Measurements from ENCODE around the gene AUTS2. TPM values are rescaled to one million over a fixed set of nuclear protein-coding genes. Genes with fewer than 3 reads are reported as not detected.

The AUTS2 gene
- total and polyA plus RNA-seq, 10 of the 15 experiments (the other 5 are each of a cell fraction or from before 2014, with no cell fraction given) = 6.4 to 55.6 (median 21.6) TPM

DNA sequence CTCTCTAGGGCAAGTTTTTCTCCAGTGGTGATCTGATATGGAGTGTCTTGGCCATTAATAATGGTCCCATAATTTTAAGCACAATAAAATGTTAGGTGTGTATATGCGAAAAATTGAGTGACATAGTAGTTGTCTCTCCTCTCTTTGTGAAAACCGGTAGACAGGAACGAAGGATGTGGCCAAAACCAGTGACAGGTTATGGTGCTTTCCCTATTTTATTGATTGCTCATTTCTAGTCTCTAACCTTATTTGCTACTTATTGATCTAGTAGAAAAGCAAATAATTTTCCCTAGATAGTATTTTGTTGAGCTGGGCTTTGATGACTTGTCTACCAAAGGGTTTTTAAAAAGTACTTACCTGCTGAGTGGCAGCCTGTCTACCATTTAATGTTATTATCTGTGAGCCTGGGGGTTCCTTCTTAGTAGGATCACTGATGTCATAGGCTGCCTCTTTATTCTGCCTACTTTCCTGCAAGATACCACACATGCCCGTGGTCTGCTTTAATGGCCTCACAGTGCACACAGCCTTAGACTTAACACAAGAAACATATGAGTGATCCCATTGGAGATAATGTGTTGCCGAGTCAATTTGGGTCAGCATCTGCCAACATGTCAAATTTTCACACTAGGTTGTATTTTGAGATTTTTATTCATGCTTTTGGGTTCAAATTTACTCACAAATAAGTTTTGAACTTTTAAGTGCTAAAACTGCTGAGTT is 100.0 kb downstream of the AUTS2 start:
- Histone ChIP-seq H3K9me3 (replicated peaks; ENCODE audit: control insufficient read depth, insufficient read depth, low read length) (no peaks in the 10 kb centered on the region), H3K27ac (ENCODE audit: control insufficient read depth, insufficient read depth) (no peak overlapping the region), H4K20me1 (ENCODE audit: control insufficient read depth, insufficient read depth) (no peaks in the 10 kb centered on the region), H3K4me3 (0 out of 2 replicates have a peak overlapping the region, but pooled peaks have one; percentile 17), H3K36me3 (ENCODE audit: control insufficient read depth in 2 of 2, insufficient read depth in 2 of 2, low read length in 1 of 2) (no peaks in the 10 kb centered on the region), H3K27me3 (replicated peaks in 1 of 2; ENCODE audit: control insufficient read depth in 2 of 2, insufficient read depth in 2 of 2, low read length in 1 of 2) (no peaks in the 10 kb centered on the region), H2AFZ (ENCODE audit: control insufficient read depth, low read depth, low read length) (no peak overlapping the region), H3K4me1 (ENCODE audit: control insufficient read depth, insufficient read depth, low read length) (peaks cover 56% of the 10 kb centered on the region), H3K9ac (ENCODE audit: control insufficient read depth, insufficient read depth, low read length) (no peak overlapping the region), H3K4me2 (ENCODE audit: control insufficient read depth, insufficient read depth) (peak overlapping the region; percentile 41), H3K79me2 (ENCODE audit: control insufficient read depth, insufficient read depth, low read length) (peaks cover 7% of the 10 kb centered on the region)
- ChIA-PET CTCF (interaction anchor here (1.0 to 2.6 kb wide), 5 partner anchors 10 to 95 kb away, joined by 3 to 14 read pairs (median 4); no protein-coding TSS in a partner anchor), SMC1A (ENCODE audit: uncharacterized antibody, unreplicated experiment) (interaction anchor here (0.6 to 7.1 kb wide), 22 partner anchors 10 to 1030 kb away, joined by 3 to 88 read pairs (median 6); no protein-coding TSS in a partner anchor), RAD21 (ENCODE audit: unreplicated experiment) (interaction anchor here (0.6 to 3.8 kb wide), 10 partner anchors 10 to 210 kb away, joined by 3 to 47 read pairs (median 3); no protein-coding TSS in a partner anchor), POLR2A (interaction anchor here (1.0 to 2.0 kb wide), 2 partner anchors 10 to 41 kb away, joined by 3 to 14 read pairs; no protein-coding TSS in a partner anchor)
- in situ Hi-C loops (cut with MboI) = no loop called here
- no peak for FAIRE-seq
- no peak for DNase-seq (ENCODE audit: low read depth, low spot score)
- WGBS (ENCODE audit: insufficient coverage, insufficient replicate concordance, low lambda C conversion rate, missing lambda C conversion rate) = 44% methylated on average over 5 of the region's 5 CpGs
- intact Hi-C loops (cut with micrococcal nuclease; ENCODE audit: unreplicated experiment) = loop anchor here (5.0 kb wide), 1 partner anchor 129 kb away; no protein-coding TSS in a partner anchor
- ATAC-seq = peak; percentile 14
- no TSS peak for BruUV-seq (replicated peaks)
- no peak for TF ChIP-seq LARP7 (IDR thresholded peaks at IDR 0.05)
- TF ChIP-seq ASH2L (IDR thresholded peaks at IDR 0.05; ENCODE audit: borderline replicate concordance, low read depth) = no peak
- no peak for TF ChIP-seq SIN3A (IDR thresholded peaks at IDR 0.05; ENCODE audit: low read depth, low read length)
- TF ChIP-seq SREBF2 (IDR thresholded peaks at IDR 0.05; ENCODE audit: low read length) = no peak
- TF ChIP-seq, protein P1, sequence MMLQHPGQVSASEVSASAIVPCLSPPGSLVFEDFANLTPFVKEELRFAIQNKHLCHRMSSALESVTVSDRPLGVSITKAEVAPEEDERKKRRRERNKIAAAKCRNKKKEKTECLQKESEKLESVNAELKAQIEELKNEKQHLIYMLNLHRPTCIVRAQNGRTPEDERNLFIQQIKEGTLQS (IDR thresholded peaks at IDR 0.05; ENCODE audit: borderline replicate concordance, extremely low read depth, low read depth, low read length) = no peak
- TF ChIP-seq YY1 (IDR thresholded peaks at IDR 0.05; ENCODE audit: low read depth, low read length) = no peak
- TF ChIP-seq, protein P2, sequence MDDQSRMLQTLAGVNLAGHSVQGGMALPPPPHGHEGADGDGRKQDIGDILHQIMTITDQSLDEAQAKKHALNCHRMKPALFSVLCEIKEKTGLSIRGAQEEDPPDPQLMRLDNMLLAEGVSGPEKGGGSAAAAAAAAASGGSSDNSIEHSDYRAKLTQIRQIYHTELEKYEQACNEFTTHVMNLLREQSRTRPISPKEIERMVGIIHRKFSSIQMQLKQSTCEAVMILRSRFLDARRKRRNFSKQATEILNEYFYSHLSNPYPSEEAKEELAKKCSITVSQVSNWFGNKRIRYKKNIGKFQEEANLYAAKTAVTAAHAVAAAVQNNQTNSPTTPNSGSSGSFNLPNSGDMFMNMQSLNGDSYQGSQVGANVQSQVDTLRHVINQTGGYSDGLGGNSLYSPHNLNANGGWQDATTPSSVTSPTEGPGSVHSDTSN (IDR thresholded peaks at IDR 0.05; ENCODE audit: insufficient replicate concordance, low read depth, low read length) = no peak
- TF ChIP-seq TBL1XR1 (IDR thresholded peaks at IDR 0.05; ENCODE audit: low read depth, low read length) = no peak
- TF ChIP-seq, protein P3, sequence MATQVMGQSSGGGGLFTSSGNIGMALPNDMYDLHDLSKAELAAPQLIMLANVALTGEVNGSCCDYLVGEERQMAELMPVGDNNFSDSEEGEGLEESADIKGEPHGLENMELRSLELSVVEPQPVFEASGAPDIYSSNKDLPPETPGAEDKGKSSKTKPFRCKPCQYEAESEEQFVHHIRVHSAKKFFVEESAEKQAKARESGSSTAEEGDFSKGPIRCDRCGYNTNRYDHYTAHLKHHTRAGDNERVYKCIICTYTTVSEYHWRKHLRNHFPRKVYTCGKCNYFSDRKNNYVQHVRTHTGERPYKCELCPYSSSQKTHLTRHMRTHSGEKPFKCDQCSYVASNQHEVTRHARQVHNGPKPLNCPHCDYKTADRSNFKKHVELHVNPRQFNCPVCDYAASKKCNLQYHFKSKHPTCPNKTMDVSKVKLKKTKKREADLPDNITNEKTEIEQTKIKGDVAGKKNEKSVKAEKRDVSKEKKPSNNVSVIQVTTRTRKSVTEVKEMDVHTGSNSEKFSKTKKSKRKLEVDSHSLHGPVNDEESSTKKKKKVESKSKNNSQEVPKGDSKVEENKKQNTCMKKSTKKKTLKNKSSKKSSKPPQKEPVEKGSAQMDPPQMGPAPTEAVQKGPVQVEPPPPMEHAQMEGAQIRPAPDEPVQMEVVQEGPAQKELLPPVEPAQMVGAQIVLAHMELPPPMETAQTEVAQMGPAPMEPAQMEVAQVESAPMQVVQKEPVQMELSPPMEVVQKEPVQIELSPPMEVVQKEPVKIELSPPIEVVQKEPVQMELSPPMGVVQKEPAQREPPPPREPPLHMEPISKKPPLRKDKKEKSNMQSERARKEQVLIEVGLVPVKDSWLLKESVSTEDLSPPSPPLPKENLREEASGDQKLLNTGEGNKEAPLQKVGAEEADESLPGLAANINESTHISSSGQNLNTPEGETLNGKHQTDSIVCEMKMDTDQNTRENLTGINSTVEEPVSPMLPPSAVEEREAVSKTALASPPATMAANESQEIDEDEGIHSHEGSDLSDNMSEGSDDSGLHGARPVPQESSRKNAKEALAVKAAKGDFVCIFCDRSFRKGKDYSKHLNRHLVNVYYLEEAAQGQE (IDR thresholded peaks at IDR 0.05; ENCODE audit: low read depth, low read length) = no peak
- no peak for TF ChIP-seq NBN (IDR thresholded peaks at IDR 0.05)
- TF ChIP-seq JUND (IDR thresholded peaks at IDR 0.05; ENCODE audit: low read depth, low read length) = no peak
- TF ChIP-seq ZZZ3 (IDR thresholded peaks at IDR 0.05; ENCODE audit: control insufficient read depth, insufficient read length, low read depth) = no peak
- no peak for TF ChIP-seq CBFB (IDR thresholded peaks at IDR 0.05; ENCODE audit: low read depth)
- TF ChIP-seq TCF12 (IDR thresholded peaks at IDR 0.05; ENCODE audit: low read depth, low read length) = no peak
- TF ChIP-seq ZBED1 (IDR thresholded peaks at IDR 0.05; ENCODE audit: borderline replicate concordance) = no peak
- no peak for TF ChIP-seq SIX5 (IDR thresholded peaks at IDR 0.05; ENCODE audit: low read depth, low read length, severe bottlenecking)
- TF ChIP-seq NR2F1 (conservative IDR thresholded peaks at IDR 0.05) = no peak
- no peak for TF ChIP-seq RFX5 (IDR thresholded peaks at IDR 0.05; ENCODE audit: low read depth, low read length)

Data from GM12878 (cell line).